ENCODE data around the gene LARP4B. TPM values are rescaled to one million over a fixed set of nuclear protein-coding genes. Genes with fewer than 3 reads are reported as not detected.

The LARP4B gene
- total and polyA plus RNA-seq, 7 donors, result 16.6 to 88.3 (median 66.6) TPM

GRCh38 chr10:767211-767610 is 164.3 kb downstream of the LARP4B start:
- Histone ChIP-seq H3K9me3 (no peaks in the 10 kb centered on the region), H3K27ac (no peak overlapping the region), H3K4me3 (no peak overlapping the region), H3K36me3 (ENCODE audit: insufficient read depth in 1 of 2, low read depth in 1 of 2) (no peaks in the 10 kb centered on the region), H3K4me1 (no peaks in the 10 kb centered on the region), H3K27me3 (ENCODE audit: insufficient read depth in 3 of 3, low read length in 2 of 3) (no peaks in the 10 kb centered on the region)
- WGBS, 3 donors, result 73 to 100% (median 79%) methylated on average over 1 of the region's 1 CpG
- TF ChIP-seq, protein P1, sequence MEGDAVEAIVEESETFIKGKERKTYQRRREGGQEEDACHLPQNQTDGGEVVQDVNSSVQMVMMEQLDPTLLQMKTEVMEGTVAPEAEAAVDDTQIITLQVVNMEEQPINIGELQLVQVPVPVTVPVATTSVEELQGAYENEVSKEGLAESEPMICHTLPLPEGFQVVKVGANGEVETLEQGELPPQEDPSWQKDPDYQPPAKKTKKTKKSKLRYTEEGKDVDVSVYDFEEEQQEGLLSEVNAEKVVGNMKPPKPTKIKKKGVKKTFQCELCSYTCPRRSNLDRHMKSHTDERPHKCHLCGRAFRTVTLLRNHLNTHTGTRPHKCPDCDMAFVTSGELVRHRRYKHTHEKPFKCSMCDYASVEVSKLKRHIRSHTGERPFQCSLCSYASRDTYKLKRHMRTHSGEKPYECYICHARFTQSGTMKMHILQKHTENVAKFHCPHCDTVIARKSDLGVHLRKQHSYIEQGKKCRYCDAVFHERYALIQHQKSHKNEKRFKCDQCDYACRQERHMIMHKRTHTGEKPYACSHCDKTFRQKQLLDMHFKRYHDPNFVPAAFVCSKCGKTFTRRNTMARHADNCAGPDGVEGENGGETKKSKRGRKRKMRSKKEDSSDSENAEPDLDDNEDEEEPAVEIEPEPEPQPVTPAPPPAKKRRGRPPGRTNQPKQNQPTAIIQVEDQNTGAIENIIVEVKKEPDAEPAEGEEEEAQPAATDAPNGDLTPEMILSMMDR (IDR thresholded peaks at IDR 0.05), result no peak
- intact Hi-C loops (cut with DNase I), result loop anchor here in 1 of 2 donors (10.0 kb wide), 1 partner anchor 52 kb away; no protein-coding TSS in a partner anchor
- ATAC-seq (no peak), DNase-seq (no peak)

DNA sequence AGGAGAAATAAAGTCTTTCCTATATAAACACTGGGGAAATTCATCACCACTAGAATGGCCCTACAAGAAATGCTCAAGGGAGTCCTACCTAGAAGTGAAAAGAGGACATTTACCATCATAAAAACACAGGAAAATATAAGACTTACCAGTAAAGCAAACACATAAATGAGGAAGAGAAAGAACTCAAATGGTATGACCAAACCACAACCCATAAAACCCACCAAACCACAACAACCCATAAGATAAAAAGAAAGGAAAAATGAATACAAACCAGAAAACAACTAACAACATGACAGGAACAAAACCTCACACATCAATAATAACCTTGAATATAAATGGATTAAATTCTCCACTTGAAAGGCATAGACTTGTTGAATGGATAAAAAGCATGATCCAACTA is 170.1 kb downstream of the LARP4B start:
- no peak for ATAC-seq
- no peaks in the 10 kb centered on the region for H3K27me3 ChIP-seq (ENCODE audit: insufficient read depth in 3 of 3, low read length in 2 of 3)
- TF ChIP-seq, protein P1 (IDR thresholded peaks at IDR 0.05), result no peak
- peaks cover 12% of the 10 kb centered on the region for H3K9me3 ChIP-seq
- no peak overlapping the region for H3K4me3 ChIP-seq
- no peak for DNase-seq
- intact Hi-C loops (cut with DNase I), result loop anchor here in 1 of 2 donors (10.0 kb wide), 1 partner anchor 47 kb away; no protein-coding TSS in a partner anchor
- H3K36me3 ChIP-seq (ENCODE audit: insufficient read depth in 1 of 2, low read depth in 1 of 2), result no peaks in the 10 kb centered on the region
- no peaks in the 10 kb centered on the region for H3K4me1 ChIP-seq
- no peak overlapping the region for H3K27ac ChIP-seq

GRCh38 chr10:760622-761021 is 170.9 kb downstream of the LARP4B start:
- intact Hi-C loops (cut with DNase I), result loop anchor here in 1 of 2 donors (10.0 kb wide), 1 partner anchor 46 kb away; no protein-coding TSS in a partner anchor
- DNase-seq (no peak), ATAC-seq (no peak)
- WGBS, 3 donors, result 81 to 90% (median 89%) methylated on average over 2 of the region's 2 CpGs
- no peaks in the 10 kb centered on the region for H3K36me3 ChIP-seq (ENCODE audit: insufficient read depth in 1 of 2, low read depth in 1 of 2)
- peaks cover 12% of the 10 kb centered on the region for H3K9me3 ChIP-seq
- H3K4me3 ChIP-seq, result no peak overlapping the region
- H3K4me1 ChIP-seq, result no peaks in the 10 kb centered on the region
- no peak overlapping the region for H3K27ac ChIP-seq
- TF ChIP-seq, protein P1 (IDR thresholded peaks at IDR 0.05), result no peak
- no peaks in the 10 kb centered on the region for H3K27me3 ChIP-seq (ENCODE audit: insufficient read depth in 3 of 3, low read length in 2 of 3)

- intact Hi-C loops (cut with DNase I), result loop anchor here in 1 of 2 donors (10.0 kb wide), 1 partner anchor 45 kb away; no protein-coding TSS in a partner anchor
- TF ChIP-seq, protein P1 (IDR thresholded peaks at IDR 0.05), result no peak
- Histone ChIP-seq H3K4me1 (no peaks in the 10 kb centered on the region), H3K27me3 (ENCODE audit: insufficient read depth in 3 of 3, low read length in 2 of 3) (no peaks in the 10 kb centered on the region), H3K4me3 (no peak overlapping the region), H3K9me3 (peaks cover 14% of the 10 kb centered on the region), H3K36me3 (ENCODE audit: insufficient read depth in 1 of 2, low read depth in 1 of 2) (no peaks in the 10 kb centered on the region), H3K27ac (no peak overlapping the region)
- DNase-seq (no peak), ATAC-seq (no peak)
- WGBS, 3 donors, result 67 to 93% (median 78%) methylated on average over 5 of the region's 5 CpGs
Observed at GRCh38 chr10:759898-760477, 171.5 kb downstream of the LARP4B start.

Other genes starting within 250 kb of the LARP4B start
- gene DIP2C, start 242.0 kb downstream of the LARP4B start, total RNA-seq, result 10 to 100 TPM; 25.0 to 32.0 (median 30.4) TPM
- 10 to 100 TPM in 2 of 3 donors, 1 to 10 TPM in 1; 7.7 to 17.1 (median 10.3) TPM for gene DIP2C, start 242.0 kb downstream of the LARP4B start, polyA plus RNA-seq
- gene GTPBP4, start 56.7 kb upstream of the LARP4B start, total RNA-seq, result 10 to 100 TPM; 36.3 to 77.4 (median 68.5) TPM
- 100 to 1,000 TPM in 1 of 3 donors, 10 to 100 TPM in 2; 44.2 to 134 (median 70.2) TPM for gene GTPBP4, start 56.7 kb upstream of the LARP4B start, polyA plus RNA-seq
- 100 to 1,000 TPM; 107 to 182 (median 144) TPM for gene IDI2, start 94.2 kb upstream of the LARP4B start, total RNA-seq
- 100 to 1,000 TPM in 2 of 3 donors, 10 to 100 TPM in 1; 16.6 to 180 (median 133) TPM for gene IDI2, start 94.2 kb upstream of the LARP4B start, polyA plus RNA-seq
- 10 to 100 TPM; 49.3 to 61.3 (median 55.3) TPM for gene IDI1, start 117.4 kb upstream of the LARP4B start, total RNA-seq
- gene IDI1, start 117.4 kb upstream of the LARP4B start, polyA plus RNA-seq, result 100 to 1,000 TPM in 2 of 3 donors, 10 to 100 TPM in 1; 42.8 to 137 (median 111) TPM
- 10 to 100 TPM; 17.2 to 28.3 (median 21.4) TPM for gene WDR37, start 124.7 kb upstream of the LARP4B start, total RNA-seq
- 10 to 100 TPM in 1 of 3 donors, 1 to 10 TPM in 2; 6.8 to 14.1 (median 9.7) TPM for gene WDR37, start 124.7 kb upstream of the LARP4B start, polyA plus RNA-seq